NK-92 (cell line): ENCODE measurements around the gene CLCN2.

Experiments used
- DNase-seq: peaks from one replicate; lab custom pipeline; 2025; ENCODE audit not compliant: unreplicated experiment; lab: John Stamatoyannopoulos, UW

The CLCN2 gene

DNA sequence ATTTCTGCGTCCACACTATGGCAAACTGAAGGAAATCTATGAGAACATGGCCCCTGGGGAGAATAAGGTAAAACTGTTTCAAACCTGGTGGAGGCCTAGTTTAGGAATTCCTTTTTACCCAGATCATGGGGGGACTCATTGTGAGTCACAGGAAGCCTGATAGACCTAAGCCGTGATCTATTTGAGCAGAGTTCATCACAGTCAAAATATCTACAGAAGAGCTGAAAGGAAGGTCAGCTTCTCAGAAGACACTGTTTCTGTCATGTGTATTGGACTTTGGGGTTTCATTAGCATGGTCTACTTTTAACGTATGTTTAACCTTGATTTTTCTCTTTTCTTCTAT is 61.1 kb downstream of the CLCN2 start:
- no peak for DNase-seq

DNA sequence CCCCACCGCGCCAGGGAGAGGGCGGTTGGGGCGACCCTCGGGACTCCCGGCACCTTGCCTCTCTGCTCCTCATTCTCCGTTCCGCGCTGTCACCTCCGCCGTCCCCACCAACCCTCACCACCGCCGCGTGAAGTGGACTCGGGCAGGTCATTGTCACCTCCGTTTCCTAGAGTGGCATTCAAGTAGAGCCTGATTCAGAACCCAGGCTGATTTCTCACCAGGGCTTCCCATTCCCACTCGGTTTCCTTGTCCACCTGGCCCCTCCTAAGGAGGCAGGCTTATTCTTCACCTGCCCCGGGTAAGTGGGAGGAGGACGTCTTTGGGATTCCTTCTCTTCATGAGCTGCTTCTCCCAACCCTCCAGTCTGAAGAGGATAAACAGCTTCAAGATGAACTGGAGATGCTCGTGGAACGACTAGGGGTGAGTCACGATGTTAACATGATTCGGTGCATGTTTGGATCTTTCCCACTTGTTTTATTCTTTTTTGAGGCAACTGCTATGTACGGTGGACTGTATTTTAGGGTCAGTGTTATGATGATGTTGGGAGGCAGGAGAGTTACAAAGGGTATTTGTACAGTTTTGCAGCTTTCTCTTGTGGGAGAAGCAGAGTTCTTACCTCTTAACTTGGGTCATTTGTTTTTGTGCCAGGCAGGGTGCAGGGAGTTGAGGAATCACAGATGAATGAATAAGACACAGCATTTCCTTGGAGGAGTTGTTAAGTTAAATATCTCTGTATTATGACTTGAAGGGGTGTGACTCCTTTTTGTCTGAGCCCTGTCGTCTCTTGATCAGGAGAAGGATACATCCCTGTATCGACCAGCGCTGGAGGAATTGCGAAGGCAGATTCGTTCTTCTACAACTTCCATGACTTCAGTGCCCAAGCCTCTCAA is 61.7 kb downstream of the CLCN2 start:
- no peak for DNase-seq

GRCh38 chr3:184298759-184299487 is 62.5 kb downstream of the CLCN2 start, which contains the start of gene PSMD2:
TSS of gene PSMD2 (plus strand) at chr3:184299241. CDS start at chr3:184299267, 26 bp downstream.
- DNase-seq, result peak; percentile 94

DNA sequence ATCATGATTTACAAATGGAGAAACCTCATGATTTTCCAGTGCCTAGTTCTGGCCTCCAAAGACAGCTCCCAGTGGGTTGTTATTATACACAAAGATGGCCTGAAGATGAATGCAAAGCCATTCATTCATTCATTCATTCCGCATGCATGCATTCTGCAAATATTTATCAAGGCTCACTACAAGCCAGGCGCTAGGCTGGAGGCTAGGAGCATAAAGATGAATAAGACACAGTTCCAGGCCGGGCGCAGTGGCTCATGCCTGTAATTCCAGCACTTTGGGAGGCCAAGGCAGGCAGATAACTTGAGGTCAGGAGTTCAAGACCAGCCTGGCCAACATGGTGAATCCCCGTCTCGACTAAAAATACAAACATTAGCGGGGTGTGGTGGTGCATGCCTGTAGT is 64.8 kb downstream of the CLCN2 start:
- no peak for DNase-seq
